Tibial artery (tissue), 4 donors: ENCODE measurements around the gene EPHB2.

Experiments used
- DNase-seq, 2 donors: peaks; one replicate each; pipeline ENCODE4 v3.0.0-alpha.2; 2019
- H3K27ac ChIP-seq, 2 donors: fragments of 200-600 bp; sonication (generic) in 1 of 2; 1 replicate in 1 of 2; 2 replicates in 1 of 2; pipeline ENCODE4 v1.5.1; 2018 to 2019; ENCODE audit warnings: mild to moderate bottlenecking in 1 of 2
- H3K27me3 ChIP-seq, 2 donors: fragments of 200-600 bp; sonication (generic) in 1 of 2; one replicate each; pipeline versions ENCODE4 v1.5.1 to v1.6.0; 2016 to 2019
- H3K36me3 ChIP-seq, 3 donors: fragments of 200-600 bp; sonication (generic) in 2 of 3; one replicate each; pipeline ENCODE4 v1.5.1; 2016 to 2019; ENCODE audit warnings: mild to moderate bottlenecking in 2 of 3
- H3K4me1 ChIP-seq, 4 donors: fragments of 200-600 bp; sonication (generic) in 2 of 4; 1 replicate in 3 of 4; 2 replicates in 1 of 4; pipeline ENCODE4 v1.5.1; 2016 to 2019
- H3K4me3 ChIP-seq, 2 donors: fragments of 200-600 bp; sonication (generic) in 1 of 2; 1 replicate in 1 of 2; 2 replicates in 1 of 2; pipeline ENCODE4 v1.5.1; 2018 to 2019; ENCODE audit warnings: mild to moderate bottlenecking in 2 of 2
- H3K9me3 ChIP-seq, 3 donors: fragments of 200-600 bp; sonication (generic) in 1 of 3; one replicate each; pipeline ENCODE4 v1.5.1; 2016 to 2019
- intact Hi-C: fragments of 100-400 bp; cut with DNase I; formaldehyde crosslinking; loops from one replicate; pipeline ENCODE4 v1.15.0; 2023; ENCODE audit warnings: low total_unique reads
- TF ChIP-seq, protein P1 (sequence below), 2 experiments: fragments of 200-600 bp in 1 of 2; fragments of 450-650 bp in 1 of 2; IDR thresholded peaks; one replicate each; pipeline ENCODE4 v1.5.1; 2017 to 2019; ENCODE audit warnings: antibody characterized with exemption in 2 of 2, mild to moderate bottlenecking in 1 of 2, moderate library complexity in 1 of 2

EPHB2 gene

DNA sequence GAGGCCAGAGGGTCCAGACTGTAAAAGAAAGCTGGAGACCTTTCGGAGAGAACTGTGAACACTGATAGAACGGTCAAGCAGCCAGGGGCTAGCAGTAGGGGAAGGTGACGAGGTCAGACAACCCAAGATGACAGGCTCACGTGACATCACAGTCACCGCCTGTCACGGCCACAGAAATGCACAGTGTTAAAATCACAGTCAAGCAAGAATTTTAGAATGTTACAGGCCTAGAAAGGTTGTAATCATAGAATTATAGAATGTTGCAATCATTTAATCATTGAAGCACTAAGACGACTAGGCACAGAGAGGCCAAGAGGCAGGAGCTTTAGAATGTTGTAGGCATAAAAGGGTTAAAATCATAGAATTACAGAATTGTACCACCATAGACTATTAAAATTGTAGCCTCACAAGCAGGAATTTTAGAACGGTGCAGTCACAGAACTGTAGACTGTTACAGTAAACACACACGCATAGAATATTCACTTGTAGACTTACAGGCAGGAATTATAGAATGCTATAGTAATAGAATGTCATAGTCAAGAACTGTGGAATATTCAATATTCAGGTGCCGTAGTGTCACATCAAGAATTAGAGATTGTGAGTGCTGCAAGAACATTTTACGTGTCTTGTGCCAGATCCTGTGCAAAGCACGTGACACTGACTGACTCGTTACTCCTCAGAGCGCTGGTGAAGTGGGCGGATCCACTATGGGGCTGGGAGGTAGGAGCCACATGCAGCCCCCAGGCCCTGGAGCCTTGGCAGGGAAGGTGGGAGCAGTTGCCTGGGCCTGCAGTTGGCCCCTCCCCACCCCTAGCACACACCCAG, 118.1 kb downstream of the EPHB2 start:
- H3K36me3 ChIP-seq: no peaks in the 10 kb centered on the region
- no peaks in the 10 kb centered on the region for H3K9me3 ChIP-seq
- intact Hi-C loops: no loop called here
- no peak for DNase-seq
- H3K27ac ChIP-seq: no peak overlapping the region
- peaks cover 0 to 14% (median 0%) of the 10 kb centered on the region in 4 donors for H3K4me1 ChIP-seq
- TF ChIP-seq, protein P1, sequence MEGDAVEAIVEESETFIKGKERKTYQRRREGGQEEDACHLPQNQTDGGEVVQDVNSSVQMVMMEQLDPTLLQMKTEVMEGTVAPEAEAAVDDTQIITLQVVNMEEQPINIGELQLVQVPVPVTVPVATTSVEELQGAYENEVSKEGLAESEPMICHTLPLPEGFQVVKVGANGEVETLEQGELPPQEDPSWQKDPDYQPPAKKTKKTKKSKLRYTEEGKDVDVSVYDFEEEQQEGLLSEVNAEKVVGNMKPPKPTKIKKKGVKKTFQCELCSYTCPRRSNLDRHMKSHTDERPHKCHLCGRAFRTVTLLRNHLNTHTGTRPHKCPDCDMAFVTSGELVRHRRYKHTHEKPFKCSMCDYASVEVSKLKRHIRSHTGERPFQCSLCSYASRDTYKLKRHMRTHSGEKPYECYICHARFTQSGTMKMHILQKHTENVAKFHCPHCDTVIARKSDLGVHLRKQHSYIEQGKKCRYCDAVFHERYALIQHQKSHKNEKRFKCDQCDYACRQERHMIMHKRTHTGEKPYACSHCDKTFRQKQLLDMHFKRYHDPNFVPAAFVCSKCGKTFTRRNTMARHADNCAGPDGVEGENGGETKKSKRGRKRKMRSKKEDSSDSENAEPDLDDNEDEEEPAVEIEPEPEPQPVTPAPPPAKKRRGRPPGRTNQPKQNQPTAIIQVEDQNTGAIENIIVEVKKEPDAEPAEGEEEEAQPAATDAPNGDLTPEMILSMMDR (IDR thresholded peaks at IDR 0.05): no peak
- peaks cover 0 to 22% of the 10 kb centered on the region in 2 donors for H3K27me3 ChIP-seq
- no peak overlapping the region for H3K4me3 ChIP-seq

DNA sequence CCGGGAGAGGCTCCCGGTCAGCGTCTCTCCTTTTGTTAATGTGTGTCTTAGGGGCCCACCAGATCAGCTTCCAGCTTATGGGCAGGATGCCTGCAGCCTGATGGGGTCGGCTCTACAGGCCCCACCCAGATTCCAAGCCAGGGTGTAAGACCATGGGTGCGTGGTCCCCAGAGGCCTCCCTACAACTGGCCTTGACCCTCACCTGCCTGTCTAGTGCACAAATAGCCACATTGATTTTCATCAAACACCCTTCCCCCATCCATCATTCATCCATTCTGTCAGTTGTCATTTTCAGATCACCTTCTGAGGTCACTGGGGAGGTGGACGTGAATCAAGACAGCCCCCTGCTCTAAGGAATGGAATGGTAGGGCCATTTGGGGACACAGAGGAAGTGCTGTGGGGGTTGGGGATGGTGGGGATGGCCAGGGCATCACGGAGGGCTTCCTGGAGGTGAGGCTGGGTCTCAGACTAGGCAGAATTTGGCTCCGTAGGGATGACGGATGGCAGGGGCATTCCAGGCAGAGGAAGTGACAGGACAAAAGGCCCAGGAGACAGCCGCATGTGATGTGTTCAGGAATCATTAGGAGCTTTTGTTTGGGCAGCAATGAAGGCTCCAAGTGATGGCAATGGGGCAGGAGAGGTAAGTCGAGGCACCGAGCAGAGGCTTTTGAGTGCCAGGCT, 118.8 kb downstream of the EPHB2 start:
- peaks cover 0 to 14% (median 0%) of the 10 kb centered on the region in 4 donors for H3K4me1 ChIP-seq
- DNase-seq: no peak
- intact Hi-C loops: no loop called here
- no peaks in the 10 kb centered on the region for H3K9me3 ChIP-seq
- H3K27me3 ChIP-seq: peaks cover 0 to 22% of the 10 kb centered on the region in 2 donors
- no peak overlapping the region for H3K27ac ChIP-seq
- H3K4me3 ChIP-seq: no peak overlapping the region
- H3K36me3 ChIP-seq: no peaks in the 10 kb centered on the region
- TF ChIP-seq, protein P1 (IDR thresholded peaks at IDR 0.05): no peak

DNA sequence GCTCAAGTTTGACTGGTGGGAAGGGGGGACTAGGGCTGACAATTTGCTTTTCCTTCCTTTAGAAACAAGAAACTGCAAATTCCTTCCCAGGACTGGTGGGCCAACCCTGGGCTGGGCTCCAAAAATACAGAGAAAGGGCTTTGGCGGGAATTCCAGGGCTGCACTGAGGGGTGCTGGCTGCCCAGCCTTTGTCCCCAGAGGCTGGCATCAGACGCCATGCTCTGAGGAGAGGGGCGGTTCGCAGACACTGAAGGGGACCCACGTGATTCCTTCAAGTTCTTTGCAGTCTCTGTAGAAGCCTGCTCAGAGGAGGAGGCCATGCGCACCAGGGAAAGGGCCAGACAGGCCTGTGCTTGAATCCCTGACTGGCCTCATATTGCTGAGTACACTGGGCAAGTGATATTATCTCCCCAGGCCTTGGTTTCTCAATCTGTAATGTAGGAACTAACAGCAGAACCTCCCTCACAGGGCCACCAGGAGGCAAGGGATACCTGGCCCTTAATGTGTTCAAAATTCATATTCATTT, 119.5 kb downstream of the EPHB2 start:
- H3K9me3 ChIP-seq: no peaks in the 10 kb centered on the region
- peaks cover 0 to 17% of the 10 kb centered on the region in 2 donors for H3K27me3 ChIP-seq
- H3K4me3 ChIP-seq: no peak overlapping the region
- H3K4me1 ChIP-seq: peaks cover 0 to 14% (median 0%) of the 10 kb centered on the region in 4 donors
- intact Hi-C loops: no loop called here
- no peak for DNase-seq
- TF ChIP-seq, protein P1 (IDR thresholded peaks at IDR 0.05): no peak
- no peaks in the 10 kb centered on the region for H3K36me3 ChIP-seq
- no peak overlapping the region for H3K27ac ChIP-seq

DNA sequence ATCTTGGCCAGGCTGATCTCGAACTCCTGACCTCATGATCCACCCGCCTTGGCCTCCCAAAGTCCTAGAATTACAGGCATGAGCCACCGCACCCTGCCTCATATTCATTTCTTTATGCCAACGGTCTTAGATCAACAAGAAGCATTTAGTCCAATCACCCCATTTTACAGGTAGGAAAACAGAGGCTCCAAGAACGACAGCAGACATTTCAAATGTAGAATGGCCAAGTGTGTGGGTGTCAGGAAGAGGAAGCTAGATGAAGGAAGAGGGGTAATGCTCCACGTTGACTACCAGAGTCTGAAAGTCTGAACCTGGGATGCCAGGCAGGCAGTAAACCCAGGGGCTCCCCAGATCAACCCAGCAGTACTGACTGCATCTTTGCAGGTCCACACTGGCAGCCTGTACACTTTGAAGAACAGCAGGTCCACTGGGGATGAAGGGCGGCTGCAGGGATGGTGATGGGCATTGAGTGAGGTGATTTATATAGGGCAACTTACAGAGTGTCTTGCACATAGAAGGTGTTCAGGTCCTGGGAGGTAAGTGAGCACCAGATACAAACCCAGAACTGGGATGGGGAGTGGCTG, 120.2 kb downstream of the EPHB2 start:
- peaks cover 0 to 11% (median 0%) of the 10 kb centered on the region in 4 donors for H3K4me1 ChIP-seq
- intact Hi-C loops: no loop called here

More for the DNA sequence above, 120.2 kb downstream of the EPHB2 start:
- TF ChIP-seq, protein P1 (IDR thresholded peaks at IDR 0.05): no peak
- Histone ChIP-seq H3K9me3 (no peaks in the 10 kb centered on the region), H3K4me3 (no peak overlapping the region), H3K36me3 (no peaks in the 10 kb centered on the region), H3K27me3 (peaks cover 0 to 11% of the 10 kb centered on the region in 2 donors), H3K27ac (no peak overlapping the region)
- DNase-seq: no peak
